Measurements from ENCODE around the gene PLAAT2.
"Not testable (repeated sequence)": the region's sequence is repeated elsewhere in the genome, so short reads cannot be mapped to it uniquely, and the experiment has no call there.

The PLAAT2 gene

GRCh38 chr11:63563201-63564055 is at the start of gene PLAAT2:
PLAAT2 (minus strand) TSS chr11:63563379; CDS start chr11:63563324, 55 bp downstream.
- no peak for DNase-seq

GRCh38 chr11:63612181-63612580 is 49.0 kb upstream of the PLAAT2 start:
- DNase-seq = no peak

DNA sequence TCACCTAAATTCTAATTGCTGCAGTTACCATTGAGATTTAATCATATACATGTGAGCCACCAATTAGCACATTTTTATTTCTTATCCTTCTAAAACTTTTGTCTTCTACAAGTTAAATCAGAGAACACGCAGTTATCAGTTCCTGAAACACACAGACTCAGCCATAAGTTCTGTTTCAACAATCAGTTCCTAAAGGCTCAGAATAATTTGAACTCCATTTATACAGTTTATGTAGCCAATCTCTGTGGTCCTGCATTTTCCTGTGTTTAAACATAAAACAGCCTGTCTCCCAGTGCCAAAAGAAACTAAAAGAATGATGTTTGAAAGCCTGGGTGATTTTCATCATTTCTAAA is 48.2 kb upstream of the PLAAT2 start:
- DNase-seq = no peak

DNA sequence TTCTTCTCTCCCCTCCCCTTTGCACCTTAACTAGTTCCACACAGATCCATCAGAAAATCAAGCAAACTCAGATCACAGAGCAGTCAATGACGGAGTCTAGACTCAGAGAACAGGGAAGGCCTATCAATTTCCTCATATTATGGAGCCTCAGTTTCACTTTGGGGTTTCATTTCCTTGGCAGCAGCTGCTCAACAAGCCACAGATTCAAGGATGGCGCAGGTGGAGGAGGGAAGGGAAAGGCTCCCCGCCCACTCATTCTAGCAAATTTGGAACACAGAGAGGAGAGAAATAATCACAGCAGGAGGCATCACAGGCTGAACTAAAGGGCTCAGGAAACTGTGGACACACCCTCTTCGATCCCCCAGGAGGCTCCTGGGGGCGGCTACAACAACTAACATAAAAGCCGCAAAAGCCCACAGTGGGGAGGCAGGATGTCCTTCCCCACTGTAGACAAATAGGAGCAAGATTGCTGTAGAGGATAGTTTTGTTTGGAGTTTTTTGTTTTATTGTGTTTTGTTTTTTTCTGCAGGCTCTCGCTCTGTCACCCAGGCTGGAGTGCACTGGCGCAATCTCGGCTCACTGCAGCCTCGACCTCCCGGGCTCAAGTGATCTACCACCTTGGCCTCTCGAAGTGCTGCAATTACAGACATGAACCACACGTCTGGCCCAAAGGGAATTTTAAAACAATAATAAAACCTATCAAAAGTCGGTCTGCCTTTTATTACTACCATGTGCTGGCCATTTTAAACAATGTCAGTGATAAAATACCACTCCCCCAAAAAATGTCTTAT is 47.6 kb upstream of the PLAAT2 start:
- no peak for DNase-seq

DNA sequence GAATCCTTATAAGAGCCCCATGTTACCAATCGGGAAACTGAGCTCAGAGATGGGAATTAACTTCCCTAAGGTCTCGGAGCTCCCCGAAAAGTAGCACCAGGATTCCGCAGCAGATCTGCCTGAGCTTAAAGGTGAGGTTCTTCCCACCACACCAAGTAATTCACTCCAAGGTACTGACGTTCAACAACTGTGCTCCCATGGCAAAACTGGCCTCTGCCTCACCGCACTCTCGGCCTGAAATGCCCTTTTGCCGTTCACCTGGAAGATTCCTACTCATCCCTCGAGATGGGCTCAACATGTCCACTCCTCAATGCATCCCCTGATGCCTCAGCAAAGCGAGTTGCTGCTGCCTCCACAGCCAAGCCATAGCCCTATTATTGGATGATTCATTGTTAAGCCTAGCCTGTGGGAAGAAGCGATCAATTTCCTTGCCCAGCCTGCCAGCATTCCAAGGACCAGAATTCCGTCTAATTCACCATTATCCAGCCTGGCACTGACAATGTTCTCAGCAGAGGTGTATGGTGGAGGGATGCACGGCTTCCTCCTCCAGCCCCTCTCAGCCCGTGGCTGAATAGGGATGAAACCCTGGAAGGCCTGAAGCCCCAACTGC is 46.9 kb upstream of the PLAAT2 start:
- DNase-seq = no peak

GRCh38 chr11:63609536-63609935 is 46.4 kb upstream of the PLAAT2 start:
- no peak for DNase-seq

DNA sequence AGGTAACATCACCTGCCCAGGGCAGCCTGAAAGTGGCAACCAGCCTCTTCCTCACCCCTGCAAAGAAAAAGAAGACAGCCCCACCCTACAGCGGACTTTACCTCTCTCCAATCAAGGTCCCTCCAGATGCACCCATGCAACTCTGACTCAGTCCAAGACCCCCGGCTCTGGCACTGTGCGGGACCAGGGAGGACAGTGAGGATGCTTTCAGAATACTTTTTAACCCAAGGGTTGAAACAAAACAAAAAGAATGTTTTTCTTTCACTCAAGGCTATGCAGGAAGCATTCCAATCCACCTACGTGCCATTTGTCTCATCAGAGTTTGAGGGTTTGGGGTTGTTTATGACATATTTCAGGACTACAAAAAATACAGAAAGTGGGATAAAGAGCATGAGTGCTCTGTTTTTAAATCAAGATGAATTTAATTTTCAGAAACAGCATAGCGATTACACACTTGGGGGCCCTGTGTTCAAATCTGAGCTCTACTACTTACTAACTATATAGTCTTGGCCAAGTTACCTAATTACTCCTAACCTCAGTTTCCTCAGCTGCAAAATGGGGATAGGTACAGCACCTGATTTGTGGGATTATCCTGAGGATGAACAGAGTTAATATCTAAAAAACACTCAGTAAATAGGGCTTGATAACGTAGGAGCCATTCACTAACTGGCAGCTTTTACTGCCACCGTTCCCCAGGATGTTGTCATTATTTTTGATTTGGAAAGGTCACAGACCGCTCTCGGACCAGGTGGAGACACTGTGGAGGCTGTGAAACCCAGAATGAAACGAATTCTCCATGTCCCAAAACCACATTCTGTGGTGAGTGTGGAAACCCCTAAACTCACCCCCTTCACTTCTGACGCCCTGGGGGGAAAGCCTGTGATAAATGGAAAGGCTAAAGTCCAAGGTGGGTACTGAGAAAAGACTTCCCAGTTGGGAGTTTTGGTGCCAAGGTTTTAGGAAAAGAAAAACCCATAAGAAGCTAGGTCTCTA is 45.5 kb upstream of the PLAAT2 start:
- DNase-seq = no peak

DNA sequence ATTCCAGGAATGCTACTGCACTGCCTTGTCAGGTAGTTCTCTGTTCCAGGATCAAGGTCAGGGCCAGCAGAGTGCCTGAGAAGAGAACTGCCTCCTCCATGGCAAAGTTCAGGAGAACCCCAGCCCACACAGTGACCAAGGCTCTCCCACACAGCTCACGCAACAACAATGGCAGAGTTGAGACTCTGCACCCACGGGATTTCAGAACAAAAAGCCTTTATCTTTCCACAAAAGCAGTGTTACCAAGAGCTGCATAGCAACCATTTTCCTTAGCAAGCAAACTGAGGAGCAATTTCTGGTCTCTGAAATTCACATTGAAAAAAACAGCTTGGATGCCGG is 40.0 kb upstream of the PLAAT2 start:
- DNase-seq = no peak

GRCh38 chr11:63602290-63603179 is 39.4 kb upstream of the PLAAT2 start:
- not testable (repeated sequence) for DNase-seq

DNA sequence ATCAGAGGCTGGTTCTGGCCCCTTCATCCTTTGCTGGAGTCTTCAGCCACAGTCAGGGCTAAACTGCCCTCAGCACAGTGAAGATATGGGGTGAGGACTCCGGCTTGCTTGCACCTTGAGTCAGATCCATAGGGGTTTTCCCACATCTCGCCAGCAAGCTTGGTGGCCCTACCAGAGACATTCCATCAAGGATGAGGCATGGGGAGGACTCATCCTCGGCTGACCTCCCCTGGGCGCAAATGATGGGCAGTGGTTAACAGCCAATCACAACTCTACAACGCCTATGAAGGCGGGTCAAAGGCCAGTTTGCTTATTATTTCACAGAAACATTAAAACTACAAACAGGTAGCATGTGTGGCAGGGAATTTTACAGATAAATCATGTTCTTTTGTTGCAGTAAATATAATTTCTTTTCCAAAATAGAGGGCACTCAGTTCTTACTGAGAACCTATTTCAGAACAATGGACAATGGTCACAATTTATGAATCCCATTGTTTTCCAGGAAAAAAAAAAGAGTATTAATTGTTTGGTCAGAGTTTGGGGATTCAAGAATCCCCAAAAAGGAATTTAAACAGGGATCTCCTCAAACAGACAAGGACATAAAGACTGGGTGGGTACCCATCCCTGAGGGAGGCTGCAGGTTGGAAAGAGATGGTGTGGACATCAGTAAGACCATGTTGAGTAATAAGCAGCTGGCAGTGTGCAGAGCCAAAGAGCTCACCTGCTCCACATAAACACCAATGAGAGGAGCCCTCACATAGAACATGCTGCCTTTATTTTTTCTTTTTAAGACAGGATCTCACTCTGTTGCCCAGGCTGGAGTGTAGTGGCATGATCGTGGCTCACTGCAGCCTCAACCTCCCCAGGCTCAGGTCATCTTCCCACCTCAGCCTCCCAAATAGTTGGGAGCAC is 36.3 kb upstream of the PLAAT2 start:
- DNase-seq = no peak

GRCh38 chr11:63598556-63598955 is 35.4 kb upstream of the PLAAT2 start:
- no peak for DNase-seq

DNA sequence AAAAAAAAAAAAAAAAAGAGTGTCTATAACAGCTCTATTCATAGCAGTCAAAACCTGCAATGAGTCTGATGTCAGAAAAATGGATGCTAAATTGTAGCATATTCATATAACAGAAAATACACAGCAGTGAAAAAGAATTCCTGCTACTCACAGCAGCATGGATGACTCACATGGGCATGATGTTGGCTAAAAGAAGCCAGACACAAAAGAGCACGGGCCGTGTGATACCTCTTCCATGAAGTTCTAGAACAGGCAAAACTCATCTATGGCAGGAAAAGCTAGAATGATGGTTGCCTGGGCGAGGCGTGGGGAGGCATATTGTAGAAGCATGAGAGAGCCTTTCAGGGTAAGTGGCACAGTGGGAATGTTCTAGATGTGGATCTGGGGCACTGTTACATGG is 32.1 kb upstream of the PLAAT2 start:
- no peak for DNase-seq

DNA sequence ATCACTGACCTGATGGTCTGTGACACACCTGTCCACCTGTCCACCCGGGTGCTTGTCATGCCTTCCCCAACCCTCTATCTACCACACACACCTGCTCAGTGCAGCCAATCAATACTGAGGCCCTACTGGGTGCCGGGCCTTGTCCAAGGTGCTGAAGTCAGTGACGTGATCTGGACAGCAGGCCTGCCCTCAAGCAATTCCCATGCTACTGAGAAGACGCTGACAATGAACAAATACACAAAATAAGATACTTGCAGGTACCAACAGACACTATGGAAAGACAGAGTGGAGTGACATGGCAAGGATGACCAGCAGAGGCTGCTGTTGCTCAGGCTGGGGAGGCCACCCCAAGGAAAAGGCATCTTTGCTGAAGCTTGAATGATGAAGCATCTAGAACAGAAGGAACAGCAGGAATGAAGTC is 29.8 kb upstream of the PLAAT2 start:
- no peak for DNase-seq

DNA sequence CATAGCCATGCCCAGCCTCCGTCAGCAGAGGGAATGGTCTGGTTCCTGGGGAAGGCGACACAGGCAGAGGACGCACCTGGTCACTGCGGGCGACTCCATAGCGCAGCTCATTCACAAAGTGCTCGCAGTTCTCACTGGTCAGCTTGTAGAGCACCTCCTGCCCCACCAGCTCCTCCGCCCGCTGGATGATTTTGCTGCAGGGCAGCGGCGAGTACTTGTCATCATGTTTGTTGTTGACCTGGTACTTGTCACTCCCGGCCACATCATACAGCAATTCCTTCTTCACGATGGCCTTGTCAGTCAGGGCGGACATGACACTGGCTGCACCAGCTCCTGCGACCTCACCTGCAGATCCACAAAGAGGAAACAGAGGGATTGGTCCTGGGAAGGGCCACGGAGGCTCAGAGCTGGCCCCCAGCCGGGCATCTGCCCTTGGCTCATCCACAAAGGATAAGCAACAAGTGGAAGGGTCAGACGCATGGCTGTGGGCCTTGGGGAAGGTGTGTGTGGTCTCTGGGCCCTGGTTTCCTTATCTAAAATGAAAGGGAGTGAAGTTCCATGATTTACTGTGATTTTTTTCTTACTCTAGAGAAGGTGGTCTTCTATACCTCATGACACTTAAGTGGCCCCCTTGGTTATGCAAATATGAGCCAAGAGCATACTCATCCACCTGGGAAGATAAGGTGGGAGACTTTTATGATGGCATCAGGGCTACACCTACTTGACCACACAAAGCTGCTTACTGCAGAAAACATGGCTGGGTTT is 27.0 kb upstream of the PLAAT2 start:
- DNase-seq = no peak

- no peak for DNase-seq
Observed at GRCh38 chr11:63589000-63589399, 25.8 kb upstream of the PLAAT2 start.

GRCh38 chr11:63586451-63587166 is 23.4 kb upstream of the PLAAT2 start:
- no peak for DNase-seq

DNA sequence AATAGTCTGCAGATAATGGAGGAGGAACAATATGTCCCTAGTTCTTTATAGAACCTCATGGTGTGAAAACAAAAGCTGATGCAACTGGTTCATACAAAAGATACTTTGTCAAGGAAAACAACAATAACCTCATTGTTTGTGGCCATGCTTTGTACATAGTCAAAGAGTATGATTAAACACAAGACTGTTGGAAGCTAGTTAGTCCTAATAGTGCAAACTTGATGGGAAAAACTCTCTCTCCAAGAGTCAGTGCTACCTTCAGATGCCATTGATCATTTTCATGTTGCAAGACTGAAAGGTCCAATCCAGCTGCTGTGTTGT is 20.1 kb upstream of the PLAAT2 start:
- DNase-seq = no peak

DNA sequence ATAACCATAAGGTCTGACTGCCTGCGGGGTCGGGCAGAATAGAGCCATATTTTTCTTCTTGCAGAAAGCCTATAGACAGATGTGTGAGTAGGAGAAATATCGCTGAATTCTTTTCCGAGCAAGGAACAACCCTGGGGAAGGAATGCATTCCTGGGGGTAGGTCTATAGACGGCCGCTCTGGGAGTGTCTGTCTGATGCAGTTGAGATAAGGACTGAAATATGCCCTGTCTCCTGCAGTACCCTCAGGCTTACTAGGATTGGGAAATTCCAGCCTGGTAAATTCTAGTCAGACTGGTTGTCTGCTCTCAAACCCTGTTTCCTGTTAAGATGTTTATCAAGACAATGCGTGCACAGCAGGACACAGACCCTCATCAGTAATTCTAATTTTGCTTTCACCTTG is 18.0 kb upstream of the PLAAT2 start:
- DNase-seq = not testable (repeated sequence)

GRCh38 chr11:63578882-63579281 is 15.7 kb upstream of the PLAAT2 start:
- DNase-seq = not testable (repeated sequence)

Measured in activated T-cell treated with anti-CD3 and anti-CD28 coated beads, Interleukin-2, amount 50 U/mL, for 1 hour (primary cell).